Vagina (tissue), 2 donors: ENCODE data around the gene CETN1.

Experiments used
- CTCF ChIP-seq, 3 experiments: fragments of 450-650 bp in 2 of 3; fragments of 200-600 bp in 1 of 3; sonication (generic) in 1 of 3; IDR thresholded peaks; one replicate each; pipeline ENCODE4 v1.5.1; 2017 to 2019; ENCODE audit warnings: antibody characterized with exemption in 3 of 3, mild to moderate bottlenecking in 2 of 3, moderate library complexity in 2 of 3
- POLR2A ChIP-seq, 2 donors: fragments of 450-650 bp; IDR thresholded peaks; one replicate each; pipeline ENCODE4 v1.6.1; 2017; ENCODE audit warnings: antibody characterized with exemption in 2 of 2, mild to moderate bottlenecking in 2 of 2, moderate library complexity in 2 of 2
- POLR2AphosphoS5 ChIP-seq, 2 donors: sonication (generic); formaldehyde crosslinking; IDR thresholded peaks; one replicate each; pipeline ENCODE4 v1.9.0; 2017; ENCODE audit warnings: antibody characterized with exemption in 2 of 2, mild to moderate bottlenecking in 2 of 2, low read depth in 1 of 2; ENCODE audit not compliant: insufficient read depth in 1 of 2

- TF ChIP-seq CTCF (IDR thresholded peaks at IDR 0.05), result no peak
- no peak for TF ChIP-seq POLR2A (IDR thresholded peaks at IDR 0.05)
- no peak for TF ChIP-seq POLR2AphosphoS5 (IDR thresholded peaks at IDR 0.05; ENCODE audit: insufficient read depth in 1 of 2, low read depth in 1 of 2)
Measured at GRCh38 chr18:576924-577323, 3.3 kb upstream of the CETN1 start.
